Left lung (tissue), 10 donors: ENCODE results near the gene AMMECR1. TPM values are rescaled to one million over a fixed set of nuclear protein-coding genes. Genes with fewer than 3 reads are reported as not detected.
A peak's percentile ranks its signal among the peaks of the same experiment; 100 is the strongest.

Experiments used
- ATAC-seq: fragments of 200-7000 bp; cut with Tn5 transposase; one replicate; pipeline ENCODE4 v1.9.1; 2020; ENCODE audit warnings: moderate library complexity
- DNase-seq, 4 donors: peaks; one replicate each; pipeline ENCODE4 v3.0.0-alpha.2; 2013 to 2020
- H3K27ac ChIP-seq, 2 donors: fragments of 200-600 bp; sonication (generic) in 1 of 2; one replicate each; pipeline versions ENCODE4 v1.5.0 to v1.8.0; 2020 to 2021
- H3K27me3 ChIP-seq, 2 donors: fragments of 200-600 bp; sonication (generic) in 1 of 2; one replicate each; pipeline versions ENCODE4 v1.5.0 to v1.8.0; 2020 to 2021
- H3K36me3 ChIP-seq, 2 donors: fragments of 200-600 bp; sonication (generic) in 1 of 2; one replicate each; pipeline versions ENCODE4 v1.5.0 to v1.8.0; 2020 to 2021
- H3K4me1 ChIP-seq, 2 donors: fragments of 200-600 bp; one replicate each; pipeline ENCODE4 v1.8.0; 2021
- H3K4me3 ChIP-seq, 2 donors: fragments of 200-600 bp; sonication (generic) in 1 of 2; one replicate each; pipeline versions ENCODE4 v1.5.0 to v1.8.0; 2020 to 2021; ENCODE audit warnings: mild to moderate bottlenecking in 1 of 2
- H3K9me3 ChIP-seq, 2 donors: fragments of 200-600 bp; sonication (generic) in 1 of 2; one replicate each; pipeline versions ENCODE4 v1.5.0 to v1.8.0; 2020 to 2021
- CTCF ChIP-seq, 2 donors: fragments of 200-600 bp; sonication (generic) in 1 of 2; IDR thresholded peaks; one replicate each; pipeline versions ENCODE4 v1.5.0 to v1.8.0; 2021; ENCODE audit warnings: antibody characterized with exemption in 2 of 2
- intact Hi-C, 2 donors: fragments of 100-400 bp; cut with DNase I; formaldehyde crosslinking; loops; one replicate each; pipeline versions ENCODE4 v1.11.2 to v1.14.2; 2022
- polyA plus RNA-seq, 6 donors: library from polyadenylated mRNA; unstranded; fragments of 120-200 nt; gene quantifications; one replicate each; pipeline ENCODE4 v1.2.1, GENCODE V29; 2013; ENCODE audit not compliant: insufficient read length in 6 of 6
- total RNA-seq, 2 donors: library from RNA; stranded (reverse); fragmentation: NEBNext Ultra II Directional; extraction: Animal tissue kit (Norgen Biotek cat#: 25700); gene quantifications; one replicate each; pipeline ENCODE4 v1.2.1, GENCODE V29; 2021
- donor health status: DM: no; HTN: yes; CAD: no.
- donor health status: DM: no; HTN: no; CAD: no.

AMMECR1 gene
- total and polyA plus RNA-seq, 8 donors = 8.9 to 15.2 (median 12.7) TPM

GRCh38 chrX:110311437-110312230, 6.3 kb downstream of the AMMECR1 start:
- ATAC-seq (no peak), DNase-seq (no peak)
- no peaks in the 10 kb centered on the region for H3K9me3 ChIP-seq
- TF ChIP-seq CTCF (IDR thresholded peaks at IDR 0.05) = no peak
- peaks cover 0 to 5% of the 10 kb centered on the region in 2 donors for H3K27me3 ChIP-seq
- H3K27ac ChIP-seq = no peak overlapping the region
- intact Hi-C loops = no loop called here
- peaks cover 0 to 4% of the 10 kb centered on the region in 2 donors for H3K4me1 ChIP-seq
- no peaks in the 10 kb centered on the region for H3K36me3 ChIP-seq
- H3K4me3 ChIP-seq = no peak overlapping the region

GRCh38 chrX:110310896-110311295, 7.0 kb downstream of the AMMECR1 start:
- peaks cover 0 to 5% of the 10 kb centered on the region in 2 donors for H3K27me3 ChIP-seq
- peaks cover 0 to 4% of the 10 kb centered on the region in 2 donors for H3K4me1 ChIP-seq
- no peaks in the 10 kb centered on the region for H3K36me3 ChIP-seq
- intact Hi-C loops = no loop called here
- no peak for ATAC-seq
- H3K9me3 ChIP-seq = no peaks in the 10 kb centered on the region
- no peak overlapping the region for H3K27ac ChIP-seq
- no peak overlapping the region for H3K4me3 ChIP-seq
- TF ChIP-seq CTCF (IDR thresholded peaks at IDR 0.05) = no peak
- DNase-seq = no peak

- DNase-seq = no peak
- H3K36me3 ChIP-seq = no peaks in the 10 kb centered on the region
- peaks cover 0 to 5% of the 10 kb centered on the region in 2 donors for H3K27me3 ChIP-seq
- H3K4me3 ChIP-seq = no peak overlapping the region
- ATAC-seq = peak; percentile 38
- intact Hi-C loops = no loop called here
- no peaks in the 10 kb centered on the region for H3K9me3 ChIP-seq
- H3K4me1 ChIP-seq = no peaks in the 10 kb centered on the region
- TF ChIP-seq CTCF (IDR thresholded peaks at IDR 0.05) = no peak
- H3K27ac ChIP-seq = no peak overlapping the region
Observed at GRCh38 chrX:110310000-110310790, 7.7 kb downstream of the AMMECR1 start.

GRCh38 chrX:110308220-110308619, 9.7 kb downstream of the AMMECR1 start:
- Histone ChIP-seq H3K4me3 (no peak overlapping the region), H3K4me1 (no peaks in the 10 kb centered on the region), H3K27me3 (no peaks in the 10 kb centered on the region), H3K36me3 (no peaks in the 10 kb centered on the region), H3K9me3 (no peaks in the 10 kb centered on the region), H3K27ac (no peak overlapping the region)
- no peak for TF ChIP-seq CTCF (IDR thresholded peaks at IDR 0.05)
- ATAC-seq (no peak), DNase-seq (no peak)
- intact Hi-C loops = no loop called here

GRCh38 chrX:110304884-110305283, 13.0 kb downstream of the AMMECR1 start:
- intact Hi-C loops = no loop called here
- H3K4me3 ChIP-seq = no peak overlapping the region
- H3K9me3 ChIP-seq = no peaks in the 10 kb centered on the region
- no peak overlapping the region for H3K27ac ChIP-seq
- TF ChIP-seq CTCF (IDR thresholded peaks at IDR 0.05) = no peak
- no peaks in the 10 kb centered on the region for H3K4me1 ChIP-seq
- no peaks in the 10 kb centered on the region for H3K36me3 ChIP-seq
- DNase-seq = no peak
- no peak for ATAC-seq
- H3K27me3 ChIP-seq = no peaks in the 10 kb centered on the region
